Measurements from ENCODE around the gene EME2.
"Not testable (repeated sequence)": the region's sequence is repeated elsewhere in the genome, so short reads cannot be mapped to it uniquely, and the experiment has no call there.

EME2 gene

GRCh38 chr16:1731603-1732002 is 41.0 kb upstream of the EME2 start:
- Histone ChIP-seq H3K4me2 (ENCODE audit: low read length) (no peak overlapping the region), H3K79me2 (ENCODE audit: low read length) (no peaks in the 10 kb centered on the region), H3K9me3 (ENCODE audit: insufficient read depth, low read length) (no peaks in the 10 kb centered on the region), H3K4me1 (ENCODE audit: low read length) (no peaks in the 10 kb centered on the region), H3K27ac (ENCODE audit: low read length) (no peak overlapping the region), H4K20me1 (ENCODE audit: insufficient read depth, low read length) (no peaks in the 10 kb centered on the region), H3K4me3 (ENCODE audit: low read length) (no peak overlapping the region), H3K9ac (ENCODE audit: low read length) (no peak overlapping the region), H3K27me3 (ENCODE audit: low read depth, low read length) (no peaks in the 10 kb centered on the region), H2AFZ (ENCODE audit: low read depth, low read length) (no peak overlapping the region), H3K36me3 (replicated peaks; ENCODE audit: low read depth, low read length) (peaks cover 17% of the 10 kb centered on the region)
- no peak for TF ChIP-seq CTCF (IDR thresholded peaks at IDR 0.05; ENCODE audit: low read depth, low read length)
- TF ChIP-seq EZH2phosphoT487 (IDR thresholded peaks at IDR 0.05; ENCODE audit: low read depth) = no peak

DNA sequence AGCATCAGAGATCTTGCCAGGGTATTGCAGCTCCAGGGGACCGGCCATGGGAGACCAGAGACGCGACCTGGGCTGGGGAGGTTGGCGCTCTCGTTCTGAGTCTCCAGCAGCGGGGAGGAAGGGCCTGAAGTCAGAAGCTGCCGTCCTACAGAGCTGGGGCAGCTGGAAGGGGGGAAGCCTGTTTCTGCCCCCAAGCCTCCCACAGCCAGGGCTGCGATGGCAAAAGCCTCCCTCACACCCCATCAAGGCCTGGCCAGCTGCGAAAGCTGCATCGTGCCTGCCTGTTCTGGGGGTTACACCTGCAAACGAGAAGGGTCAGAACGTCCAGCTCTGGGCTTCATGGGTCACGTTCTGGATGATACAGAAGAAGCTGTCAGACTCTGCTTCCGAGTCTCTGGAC is 40.5 kb upstream of the EME2 start:
- H3K9ac ChIP-seq (ENCODE audit: low read length) = no peak overlapping the region
- no peak overlapping the region for H3K4me2 ChIP-seq (ENCODE audit: low read length)
- H3K27ac ChIP-seq (ENCODE audit: low read length) = no peak overlapping the region
- H3K9me3 ChIP-seq (ENCODE audit: insufficient read depth, low read length) = no peaks in the 10 kb centered on the region
- no peaks in the 10 kb centered on the region for H3K27me3 ChIP-seq (ENCODE audit: low read depth, low read length)
- peaks cover 17% of the 10 kb centered on the region for H3K36me3 ChIP-seq (replicated peaks; ENCODE audit: low read depth, low read length)
- TF ChIP-seq EZH2phosphoT487 (IDR thresholded peaks at IDR 0.05; ENCODE audit: low read depth) (no peak), CTCF (IDR thresholded peaks at IDR 0.05; ENCODE audit: low read depth, low read length) (no peak)
- no peak overlapping the region for H2AFZ ChIP-seq (ENCODE audit: low read depth, low read length)
- H3K4me1 ChIP-seq (ENCODE audit: low read length) = no peaks in the 10 kb centered on the region
- H4K20me1 ChIP-seq (ENCODE audit: insufficient read depth, low read length) = no peaks in the 10 kb centered on the region
- H3K79me2 ChIP-seq (ENCODE audit: low read length) = no peaks in the 10 kb centered on the region
- no peak overlapping the region for H3K4me3 ChIP-seq (ENCODE audit: low read length)

DNA sequence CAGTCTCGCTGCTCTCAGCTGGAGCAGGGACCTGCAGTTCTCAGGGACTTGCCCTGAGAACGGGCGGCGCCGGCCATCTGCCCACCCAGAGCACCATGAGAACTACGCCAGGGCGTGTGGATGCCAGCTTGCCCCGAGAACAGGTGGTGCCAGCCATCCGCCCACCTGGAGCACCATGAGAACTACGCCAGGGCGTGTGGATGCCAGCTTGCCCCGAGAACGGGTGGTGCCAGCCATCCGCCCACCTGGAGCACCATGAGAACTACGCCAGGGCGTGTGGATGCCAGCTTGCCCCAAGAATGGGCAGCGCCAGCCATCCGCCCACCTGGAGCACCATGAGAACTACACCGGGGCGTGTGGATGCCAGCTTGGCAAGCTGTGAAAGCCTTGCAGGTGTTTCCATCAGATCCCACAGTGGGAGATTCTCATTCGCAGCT is 40.0 kb upstream of the EME2 start:
- H3K9me3 ChIP-seq (ENCODE audit: insufficient read depth, low read length); H3K27me3 ChIP-seq (ENCODE audit: low read depth, low read length); H3K4me1 ChIP-seq (ENCODE audit: low read length); H3K4me2 ChIP-seq (ENCODE audit: low read length); H3K4me3 ChIP-seq (ENCODE audit: low read length); H3K27ac ChIP-seq (ENCODE audit: low read length); H3K79me2 ChIP-seq (ENCODE audit: low read length); H2AFZ ChIP-seq (ENCODE audit: low read depth, low read length); H4K20me1 ChIP-seq (ENCODE audit: insufficient read depth, low read length); H3K9ac ChIP-seq (ENCODE audit: low read length): not testable (repeated sequence)
- H3K36me3 ChIP-seq (replicated peaks; ENCODE audit: low read depth, low read length) = peaks cover 17% of the 10 kb centered on the region

DNA sequence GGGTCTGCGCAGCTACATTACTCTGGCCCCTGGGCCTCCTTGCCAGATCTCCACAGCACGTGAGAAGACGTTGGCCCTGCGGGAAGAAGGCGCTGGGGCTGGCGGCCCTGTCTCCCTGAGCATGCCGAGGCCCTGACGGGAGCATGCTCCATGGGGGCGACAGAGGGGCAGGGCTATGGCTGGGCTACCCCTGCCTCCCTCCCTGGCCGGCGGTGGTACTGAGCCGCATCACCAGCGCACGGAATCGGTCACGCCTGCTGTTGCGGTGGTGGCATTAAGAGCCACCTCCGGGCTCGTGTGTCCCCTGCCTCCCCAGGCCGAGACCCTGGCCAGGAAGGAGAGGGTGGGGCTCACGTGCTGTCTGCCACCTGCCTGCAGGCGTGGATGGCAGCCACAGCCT is 38.5 kb upstream of the EME2 start:
- Histone ChIP-seq H3K4me2 (ENCODE audit: low read length) (no peak overlapping the region), H3K4me1 (ENCODE audit: low read length) (no peaks in the 10 kb centered on the region), H3K27me3 (ENCODE audit: low read depth, low read length) (no peaks in the 10 kb centered on the region), H3K9ac (ENCODE audit: low read length) (no peak overlapping the region), H3K27ac (ENCODE audit: low read length) (no peak overlapping the region), H2AFZ (ENCODE audit: low read depth, low read length) (no peak overlapping the region), H3K36me3 (replicated peaks; ENCODE audit: low read depth, low read length) (peaks cover 17% of the 10 kb centered on the region), H3K79me2 (ENCODE audit: low read length) (no peaks in the 10 kb centered on the region), H4K20me1 (ENCODE audit: insufficient read depth, low read length) (no peaks in the 10 kb centered on the region), H3K9me3 (ENCODE audit: insufficient read depth, low read length) (no peaks in the 10 kb centered on the region), H3K4me3 (ENCODE audit: low read length) (no peak overlapping the region)
- TF ChIP-seq EZH2phosphoT487 (IDR thresholded peaks at IDR 0.05; ENCODE audit: low read depth) (no peak), CTCF (IDR thresholded peaks at IDR 0.05; ENCODE audit: low read depth, low read length) (no peak)

DNA sequence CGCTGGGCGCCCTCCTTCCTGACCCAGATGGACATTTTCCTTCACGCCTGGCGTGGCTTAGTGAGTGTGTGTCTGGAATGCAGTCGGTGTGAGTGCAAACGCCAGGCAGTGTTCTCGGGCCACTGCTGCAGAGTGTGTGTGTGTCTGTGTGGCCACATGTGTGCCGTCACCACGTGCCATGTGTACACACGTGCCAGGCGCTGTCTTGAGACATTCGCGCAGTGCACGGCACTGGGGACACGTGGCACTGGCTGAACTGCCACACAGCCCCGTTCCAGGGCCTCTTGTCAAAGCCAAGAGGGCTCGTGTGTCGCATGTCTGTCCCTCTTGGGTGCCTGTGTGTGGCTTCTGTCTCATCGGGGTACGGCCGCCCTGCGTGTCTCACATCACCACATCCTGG is 37.8 kb upstream of the EME2 start:
- no peak for TF ChIP-seq CTCF (IDR thresholded peaks at IDR 0.05; ENCODE audit: low read depth, low read length)
- TF ChIP-seq EZH2phosphoT487 (IDR thresholded peaks at IDR 0.05; ENCODE audit: low read depth) = no peak
- no peaks in the 10 kb centered on the region for H3K79me2 ChIP-seq (ENCODE audit: low read length)
- H4K20me1 ChIP-seq (ENCODE audit: insufficient read depth, low read length) = no peaks in the 10 kb centered on the region
- H3K9ac ChIP-seq (ENCODE audit: low read length) = no peak overlapping the region
- no peak overlapping the region for H3K27ac ChIP-seq (ENCODE audit: low read length)
- no peak overlapping the region for H3K4me2 ChIP-seq (ENCODE audit: low read length)
- H3K4me1 ChIP-seq (ENCODE audit: low read length) = no peaks in the 10 kb centered on the region
- H3K27me3 ChIP-seq (ENCODE audit: low read depth, low read length) = no peaks in the 10 kb centered on the region
- H2AFZ ChIP-seq (ENCODE audit: low read depth, low read length) = no peak overlapping the region
- H3K36me3 ChIP-seq (replicated peaks; ENCODE audit: low read depth, low read length) = peaks cover 17% of the 10 kb centered on the region
- H3K4me3 ChIP-seq (ENCODE audit: low read length) = no peak overlapping the region
- H3K9me3 ChIP-seq (ENCODE audit: insufficient read depth, low read length) = no peaks in the 10 kb centered on the region
